AG20443 (cell line): ENCODE results near the gene VDAC2.

ENCODE experiments used
- DNase-seq: peaks from one replicate; pipeline ENCODE4 v3.0.0; 2012; ENCODE audit warnings: low spot score, mixed read lengths

Gene VDAC2

DNA sequence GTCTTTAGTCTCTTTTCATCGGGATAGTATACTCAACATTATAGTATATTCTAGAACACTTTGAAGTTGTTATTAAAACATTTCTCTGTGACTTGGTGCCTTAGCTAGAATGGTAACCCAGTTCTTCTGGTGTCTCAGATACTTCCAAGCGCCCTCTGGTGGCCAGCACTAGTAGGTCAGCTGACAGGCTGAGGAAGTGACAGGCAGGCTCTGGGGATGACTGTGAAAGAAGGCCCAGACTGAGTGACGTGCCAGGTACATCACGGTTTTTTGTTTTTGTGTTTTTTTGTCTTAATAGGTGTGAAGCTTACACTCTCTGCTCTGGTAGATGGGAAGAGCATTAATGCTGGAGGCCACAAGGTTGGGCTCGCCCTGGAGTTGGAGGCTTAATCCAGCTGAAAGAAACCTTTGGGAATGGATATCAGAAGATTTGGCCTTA, 20.0 kb downstream of the VDAC2 start:
- DNase-seq, result peak; percentile 84

DNA sequence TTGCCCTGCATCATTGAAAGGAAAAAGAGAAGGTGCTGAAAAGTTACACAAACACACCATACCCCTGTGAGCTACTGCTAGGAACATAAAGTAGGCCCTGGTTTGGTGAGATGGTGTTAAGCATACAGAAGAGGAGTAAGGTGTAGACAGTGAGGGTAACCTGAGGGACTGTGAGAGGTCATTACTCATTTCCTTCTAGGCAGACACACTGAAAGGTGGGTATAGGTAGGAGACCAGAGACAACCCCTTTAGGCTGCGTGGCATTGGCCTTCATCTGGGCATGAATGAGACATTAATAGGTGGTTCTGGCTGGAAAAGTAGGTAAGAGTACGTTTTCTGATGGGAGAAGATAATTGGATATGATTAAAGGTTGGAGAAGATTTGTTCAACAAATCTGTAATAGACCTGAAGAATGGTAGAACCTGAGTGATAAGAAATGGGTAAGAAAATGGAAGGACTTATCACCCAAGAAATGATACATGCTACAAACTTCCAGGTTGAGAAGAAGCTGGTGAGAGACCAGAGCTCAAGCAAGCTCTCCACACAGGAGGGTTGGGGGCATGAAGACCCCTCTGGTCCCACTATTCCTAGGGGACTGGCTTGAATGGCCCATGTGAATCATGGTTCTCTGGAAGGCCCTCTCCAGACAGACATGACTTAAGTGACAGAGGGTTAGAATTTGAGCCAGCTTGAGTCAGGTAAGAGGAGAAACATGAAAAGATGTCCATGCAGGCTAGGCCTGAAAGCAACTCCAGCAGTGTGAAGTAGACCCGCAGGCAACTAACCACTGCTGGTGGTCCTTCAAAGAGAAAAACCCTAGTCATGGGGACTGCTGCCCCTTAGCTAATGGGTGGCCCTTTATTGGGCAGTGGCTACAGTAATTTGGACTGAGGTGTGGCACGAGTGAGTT, 21.3 kb downstream of the VDAC2 start:
- DNase-seq, result no peak

- DNase-seq, result no peak
These were observed 22.9 kb downstream of the VDAC2 start for GRCh38 chr10:75233444-75234016.

DNA sequence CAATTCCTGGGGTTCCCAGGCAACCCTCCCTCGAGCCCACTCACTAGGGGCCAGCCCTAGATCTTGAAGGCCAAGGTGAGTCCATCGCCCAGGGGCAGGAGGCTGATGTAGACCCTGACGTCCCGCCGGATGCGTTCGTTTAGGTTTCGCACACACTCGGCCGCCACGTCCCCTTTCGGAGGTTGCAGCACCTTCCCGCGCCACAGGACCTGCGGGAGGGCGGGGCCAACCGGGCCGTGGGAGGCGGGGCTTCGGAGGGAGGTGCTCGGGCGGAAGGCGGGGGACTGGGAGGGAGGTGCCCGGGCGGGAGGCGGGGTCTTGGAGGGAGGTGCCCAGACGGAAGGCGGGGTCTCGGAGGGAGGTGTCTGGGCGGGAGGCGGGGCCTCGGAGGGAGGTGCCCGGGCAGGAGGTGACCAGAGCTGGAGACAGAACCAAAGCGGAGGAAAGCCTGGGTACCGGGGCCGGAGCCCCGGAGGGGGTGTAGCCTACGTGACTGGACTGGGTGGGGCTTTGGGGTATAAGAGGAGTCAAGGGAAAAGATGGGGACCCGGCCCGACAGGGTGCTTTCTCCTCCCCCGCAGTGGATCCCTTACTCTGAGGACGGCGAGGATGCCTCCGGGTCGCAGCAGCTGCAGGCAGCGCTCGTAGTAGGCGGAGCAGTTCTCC, 23.6 kb downstream of the VDAC2 start:
- peak; percentile 98 for DNase-seq

DNA sequence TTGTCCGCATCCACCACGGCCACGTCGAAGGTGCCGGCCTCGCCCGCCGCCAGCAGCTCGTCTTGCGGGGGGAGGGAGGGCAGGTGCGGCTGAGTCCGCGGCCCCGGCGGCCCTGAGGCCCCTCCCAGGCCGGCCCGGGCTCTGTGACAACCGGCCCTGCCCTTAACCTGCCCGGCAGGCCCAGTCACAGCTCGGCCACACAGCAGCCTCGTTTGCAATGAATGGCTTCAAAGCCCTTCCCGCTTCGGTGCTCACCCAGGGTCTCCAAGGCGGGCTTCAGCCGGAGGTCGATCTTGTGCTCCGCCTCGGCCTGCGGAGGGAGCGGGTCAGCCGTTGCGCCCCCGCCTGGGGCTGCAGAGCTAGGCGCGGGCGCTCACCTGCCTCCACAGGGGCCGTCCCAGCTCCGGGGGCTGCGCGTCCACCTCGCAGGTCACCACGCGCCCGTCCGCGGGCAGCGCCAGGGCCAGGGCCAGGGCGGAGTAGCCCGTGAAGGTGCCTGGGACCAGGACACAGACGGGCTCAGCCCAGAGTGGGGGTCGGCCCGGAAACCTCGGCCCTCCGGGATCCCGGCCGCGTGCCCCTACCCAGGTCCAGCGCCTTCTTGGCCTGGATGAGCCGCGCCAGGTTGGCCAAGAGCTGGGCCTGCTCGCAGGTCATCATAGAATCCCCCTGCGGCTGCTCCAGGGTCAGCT, 24.2 kb downstream of the VDAC2 start:
- DNase-seq, result no peak

DNA sequence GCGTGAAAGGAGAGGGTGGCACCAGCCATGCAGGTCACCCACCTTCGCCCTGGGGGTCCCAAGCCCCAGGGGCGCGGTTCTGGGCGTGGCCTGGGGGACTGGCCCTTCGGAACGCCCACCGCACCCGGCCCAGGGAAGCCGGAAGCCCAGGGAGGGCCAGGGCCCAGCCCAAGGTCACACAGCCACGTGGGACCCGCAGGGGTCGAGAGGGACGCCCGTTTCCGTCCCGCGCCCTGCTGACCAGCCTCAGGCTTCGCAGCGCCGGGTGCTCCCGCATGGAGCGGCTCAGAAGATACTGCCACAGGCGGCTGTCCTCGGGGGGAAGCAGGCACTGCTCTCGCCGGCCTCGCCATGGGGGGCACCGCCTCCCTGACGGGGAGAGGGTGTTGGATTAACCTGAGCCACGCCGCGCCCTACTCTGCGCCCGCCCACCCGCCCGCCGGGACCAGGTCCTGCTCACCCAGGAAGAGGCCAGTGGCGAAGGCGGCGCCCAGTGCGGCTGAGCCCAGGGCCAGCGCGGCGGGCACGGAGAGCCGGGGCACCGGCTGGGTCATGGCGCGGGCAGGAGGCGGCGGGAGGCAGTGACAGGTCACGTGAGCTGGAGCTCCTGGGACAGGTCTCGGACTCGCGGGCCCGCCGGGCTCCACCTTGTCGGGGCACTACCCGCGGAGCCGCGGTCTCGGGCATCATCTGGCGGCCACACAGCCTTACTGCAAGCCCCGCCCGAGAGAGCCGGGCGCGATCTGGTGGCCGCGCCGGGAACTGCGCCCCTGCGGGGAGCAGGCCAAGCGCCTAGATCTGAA, 25.0 kb downstream of the VDAC2 start, which contains the start of gene COMTD1:
TSS of gene COMTD1 (minus strand) at position 583 of the 803 bp plus-strand sequence. CDS start at position 554, 29 bp downstream.
- peak; percentile 96 for DNase-seq

- DNase-seq, result no peak
These were observed 25.7 kb downstream of the VDAC2 start for GRCh38 chr10:75236178-75236825.

- no peak for DNase-seq
These were observed 27.8 kb downstream of the VDAC2 start for GRCh38 chr10:75238182-75239095.

- no peak for DNase-seq
These were observed 28.6 kb downstream of the VDAC2 start for GRCh38 chr10:75239096-75239790.

DNA sequence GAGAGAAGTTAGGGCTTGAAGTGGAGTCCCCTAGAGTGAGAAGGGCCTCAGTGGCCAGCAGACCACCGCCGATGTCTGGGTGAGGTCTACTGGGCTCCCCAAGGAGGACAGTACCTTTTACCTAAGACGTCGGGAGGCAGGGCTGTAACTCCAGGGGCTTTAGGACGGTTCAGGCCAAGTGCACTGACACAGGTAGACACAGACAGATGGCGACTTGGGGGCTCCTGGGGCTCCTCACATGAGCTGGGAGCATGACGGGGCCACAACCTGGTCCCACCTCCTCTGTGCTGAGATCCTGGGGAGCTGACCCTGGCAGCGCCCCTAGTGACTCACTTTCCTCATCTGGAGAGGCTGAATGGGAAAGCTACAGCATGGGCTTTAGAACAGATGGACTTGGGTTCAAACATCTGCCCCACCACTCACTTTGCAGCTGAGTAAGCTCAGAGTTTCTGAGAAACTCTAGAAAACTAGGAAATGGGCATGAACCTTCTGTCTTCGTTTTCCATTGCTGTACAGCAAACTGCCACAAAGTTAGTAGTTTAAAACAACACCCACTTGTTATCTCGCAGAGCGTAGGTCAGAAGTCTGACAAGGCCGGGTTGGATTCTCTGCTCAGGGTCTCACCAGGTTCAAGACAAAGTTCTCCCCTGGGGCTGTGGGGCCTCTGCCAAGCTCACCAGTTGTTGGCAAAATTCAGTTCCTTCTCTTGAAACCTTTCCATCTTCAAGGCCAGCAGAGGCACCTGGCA, 29.9 kb downstream of the VDAC2 start:
- DNase-seq, result no peak

DNA sequence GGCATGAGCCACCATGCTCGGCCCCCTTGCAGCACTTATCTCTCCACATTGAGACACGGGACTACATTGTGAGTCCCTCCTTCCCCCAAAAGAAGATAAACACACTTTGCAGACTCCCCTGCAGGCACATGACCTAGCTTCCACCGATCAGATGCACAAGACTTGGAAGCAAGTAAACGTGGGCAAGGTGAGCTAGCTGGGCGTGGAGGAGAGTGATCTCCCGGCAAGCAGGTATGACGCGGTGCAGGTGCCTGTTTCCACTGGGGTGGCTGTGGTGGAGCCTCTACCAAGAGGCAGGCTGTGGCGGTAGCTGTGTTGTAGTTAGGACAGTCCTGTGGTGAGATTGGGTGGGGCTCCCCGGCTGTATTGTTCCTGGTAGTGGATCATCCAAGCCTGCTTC, 32.8 kb downstream of the VDAC2 start:
- DNase-seq, result no peak

DNA sequence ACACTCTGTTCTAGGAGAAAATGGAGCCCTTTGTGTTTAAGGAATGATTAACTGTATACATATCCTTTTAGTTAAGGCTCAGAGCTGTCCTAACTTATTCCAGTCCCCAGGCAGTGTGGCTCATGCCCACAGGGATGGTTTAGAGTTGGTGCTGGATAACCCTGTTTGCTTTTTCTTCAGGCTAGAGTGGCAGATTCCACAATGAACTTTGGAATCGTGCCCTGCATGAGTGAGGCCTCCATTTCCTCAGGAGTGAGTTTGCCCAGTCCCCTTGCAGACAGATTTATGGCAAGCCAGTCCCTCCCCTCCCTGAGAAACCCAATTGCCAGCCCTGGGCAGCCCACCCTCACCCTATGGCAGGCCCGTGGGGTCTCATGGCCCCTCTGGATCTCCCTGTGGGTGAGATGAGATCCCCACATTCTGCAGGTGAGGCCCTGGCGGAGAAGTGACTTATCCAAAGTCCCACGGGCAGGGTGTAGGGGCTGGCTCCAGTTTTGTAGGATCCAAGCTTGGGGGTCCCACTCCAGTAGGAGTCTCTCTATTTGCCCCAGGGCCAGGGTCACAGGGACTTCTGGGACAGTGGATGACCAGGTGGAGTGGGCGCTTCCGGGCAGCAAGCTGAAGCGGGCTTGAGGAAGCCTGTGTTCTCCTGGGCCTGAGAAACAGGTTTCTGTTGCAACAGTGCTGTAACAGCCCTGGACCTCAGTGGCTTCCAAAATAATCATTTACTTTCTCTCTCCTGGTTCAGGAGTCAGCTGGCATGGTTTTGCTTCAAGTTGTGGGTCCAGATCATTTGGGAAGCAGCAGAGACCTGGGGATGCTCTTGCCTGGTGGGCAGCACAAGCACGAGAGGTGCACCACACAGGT, 34.1 kb downstream of the VDAC2 start:
- no peak for DNase-seq

GRCh38 chr10:75245354-75246250, 35.0 kb downstream of the VDAC2 start:
- DNase-seq, result no peak

GRCh38 chr10:75246506-75246905, 35.9 kb downstream of the VDAC2 start:
- no peak for DNase-seq

GRCh38 chr10:75247797-75248196, 37.2 kb downstream of the VDAC2 start:
- no peak for DNase-seq

DNA sequence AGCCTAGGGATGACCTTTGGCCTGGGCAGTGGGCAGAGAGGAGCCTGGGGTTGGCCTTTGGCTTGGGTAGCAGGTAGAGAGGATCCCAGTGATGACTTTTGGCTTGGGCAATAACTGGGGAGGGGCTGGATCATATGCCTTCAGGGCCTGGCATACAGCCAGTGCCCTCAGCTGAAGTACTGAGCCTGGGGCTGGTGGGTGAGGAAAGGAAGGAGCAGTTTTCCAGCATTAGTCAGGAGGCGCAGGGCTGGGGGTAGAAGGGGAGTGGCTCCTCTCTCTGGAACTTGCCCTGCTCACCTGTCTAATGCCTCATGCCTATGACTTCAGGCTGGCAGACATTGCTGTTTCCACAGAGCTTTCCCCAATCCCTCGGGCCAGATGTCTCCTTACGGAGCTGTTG, 40.3 kb downstream of the VDAC2 start:
- DNase-seq, result no peak
